H7 (cell line): Measurements from ENCODE around the gene OR6A2. TPM values are rescaled to one million over a fixed set of nuclear protein-coding genes. Genes with fewer than 3 reads are reported as not detected.
A peak's percentile ranks its signal among the peaks of the same experiment; 100 is the strongest.
"Not testable (repeated sequence)": the region's sequence is repeated elsewhere in the genome, so short reads cannot be mapped to it uniquely, and the experiment has no call there.

Experiments
- DNase-seq: peaks from one replicate; pipeline ENCODE4 v3.0.0; 2012
- H3K27me3 ChIP-seq: 2 replicates; pipeline ENCODE4 v1.6.0; 2011; ENCODE audit warnings: mild to moderate bottlenecking, low read length; ENCODE audit not compliant: control insufficient read depth, insufficient read depth
- H3K36me3 ChIP-seq: replicated peaks from 2 replicates; pipeline ENCODE4 v1.5.1; 2011; ENCODE audit warnings: low read length; ENCODE audit not compliant: control insufficient read depth, insufficient read depth
- H3K4me3 ChIP-seq: 2 replicates; pipeline ENCODE4 v1.5.1; 2011; ENCODE audit warnings: low read depth, mild to moderate bottlenecking, control low read depth, low read length, moderate library complexity; ENCODE audit not compliant: insufficient read depth
- total RNA-seq: library from RNA; depleted of rRNA; stranded (reverse); fragments of >200 nt; shearing (Covaris generic); gene quantifications from 2 replicates; pipeline ENCODE4 v1.2.3, GENCODE V29; 2014; rRNA removed

OR6A2 gene
- 0.04 and 0.07 TPM in 2 replicates for total RNA-seq

- no peaks in the 10 kb centered on the region for H3K27me3 ChIP-seq
- H3K4me3 ChIP-seq = no peak within 1 kb of the TSS
- DNase-seq = no peak
- H3K36me3 ChIP-seq = no peaks in the 10 kb centered on the region
Observed at GRCh38 chr11:6799402-6799801, at the start of gene OR6A2. TSS of gene OR6A2 (minus strand) at chr11:6799689. CDS start at chr11:6795708, 3,981 bp downstream.

- DNase-seq = no peak
- Histone ChIP-seq H3K36me3 (no peaks in the 10 kb centered on the region), H3K27me3 (no peaks in the 10 kb centered on the region), H3K4me3 (no peak within 1 kb of the TSS)
Observed at GRCh38 chr11:6845383-6845782, 45.9 kb upstream of the OR6A2 start, which contains the start of gene OR10A5. TSS of gene OR10A5 (plus strand) at chr11:6845683. CDS start at chr11:6845683, 0 bp downstream.

GRCh38 chr11:6844356-6844755, 44.9 kb upstream of the OR6A2 start:
- no peak for DNase-seq
- no peaks in the 10 kb centered on the region for H3K36me3 ChIP-seq
- H3K27me3 ChIP-seq = no peaks in the 10 kb centered on the region
- no peak overlapping the region for H3K4me3 ChIP-seq

- Histone ChIP-seq H3K4me3 (no peak overlapping the region), H3K36me3 (no peaks in the 10 kb centered on the region), H3K27me3 (no peaks in the 10 kb centered on the region)
- DNase-seq = no peak
Observed at GRCh38 chr11:6843670-6844069, 44.2 kb upstream of the OR6A2 start.

- DNase-seq = no peak
- Histone ChIP-seq H3K36me3 (no peaks in the 10 kb centered on the region), H3K27me3 (no peaks in the 10 kb centered on the region)
Observed at GRCh38 chr11:6841694-6842093, 42.2 kb upstream of the OR6A2 start.

GRCh38 chr11:6834021-6834420, 34.5 kb upstream of the OR6A2 start:
- Histone ChIP-seq H3K36me3 (no peaks in the 10 kb centered on the region), H3K27me3 (no peaks in the 10 kb centered on the region), H3K4me3 (no peak overlapping the region)
- DNase-seq = no peak

More at GRCh38 chr11:6841694-6842093, 42.2 kb upstream of the OR6A2 start:
- no peak overlapping the region for H3K4me3 ChIP-seq

GRCh38 chr11:6833356-6833755, 33.9 kb upstream of the OR6A2 start:
- H3K27me3 ChIP-seq = no peaks in the 10 kb centered on the region
- DNase-seq = no peak
- H3K4me3 ChIP-seq = no peak overlapping the region
- H3K36me3 ChIP-seq = no peaks in the 10 kb centered on the region

GRCh38 chr11:6828103-6828502, 28.6 kb upstream of the OR6A2 start:
- H3K36me3 ChIP-seq = no peaks in the 10 kb centered on the region
- H3K4me3 ChIP-seq = no peak overlapping the region
- no peaks in the 10 kb centered on the region for H3K27me3 ChIP-seq
- no peak for DNase-seq

- no peaks in the 10 kb centered on the region for H3K36me3 ChIP-seq
- H3K27me3 ChIP-seq = no peaks in the 10 kb centered on the region
- DNase-seq = no peak
- H3K4me3 ChIP-seq = no peak overlapping the region
Observed at GRCh38 chr11:6825231-6825744, 25.8 kb upstream of the OR6A2 start.

- Histone ChIP-seq H3K36me3 (no peaks in the 10 kb centered on the region), H3K4me3 (no peak overlapping the region), H3K27me3 (no peaks in the 10 kb centered on the region)
- DNase-seq = no peak
Observed at GRCh38 chr11:6824136-6824823, 24.8 kb upstream of the OR6A2 start.

GRCh38 chr11:6818967-6819366, 19.5 kb upstream of the OR6A2 start:
- Histone ChIP-seq H3K4me3 (no peak overlapping the region), H3K36me3 (no peaks in the 10 kb centered on the region), H3K27me3 (no peaks in the 10 kb centered on the region)
- no peak for DNase-seq

GRCh38 chr11:6817694-6818093, 18.2 kb upstream of the OR6A2 start:
- peak; percentile 73 for DNase-seq
- H3K36me3 ChIP-seq = no peaks in the 10 kb centered on the region
- H3K4me3 ChIP-seq = no peak overlapping the region
- no peaks in the 10 kb centered on the region for H3K27me3 ChIP-seq

- DNase-seq = peak; percentile 6
- Histone ChIP-seq H3K27me3 (no peaks in the 10 kb centered on the region), H3K4me3 (no peak overlapping the region), H3K36me3 (no peaks in the 10 kb centered on the region)
Observed at GRCh38 chr11:6813656-6814055, 14.2 kb upstream of the OR6A2 start.

- H3K36me3 ChIP-seq = no peaks in the 10 kb centered on the region
- H3K27me3 ChIP-seq = no peaks in the 10 kb centered on the region
- H3K4me3 ChIP-seq = no peak overlapping the region
- peak; percentile 67 for DNase-seq
Observed at GRCh38 chr11:6812390-6813005, 13.0 kb upstream of the OR6A2 start.

GRCh38 chr11:6801075-6801474, 1.6 kb upstream of the OR6A2 start:
- H3K4me3 ChIP-seq, DNase-seq, H3K36me3 ChIP-seq, H3K27me3 ChIP-seq: not testable (repeated sequence)
